IPS-18c (cell line): ENCODE data around the gene BRD1.

Experiments used
- H3K4me3 ChIP-seq: 2 replicates; pipeline ENCODE4 v1.7.0; 2013; ENCODE audit warnings: low read depth, mild to moderate bottlenecking, low read length, moderate library complexity; ENCODE audit not compliant: insufficient read depth
- H3K9me3 ChIP-seq: one replicate; pipeline ENCODE4 v1.6.1; 2013; ENCODE audit warnings: mild to moderate bottlenecking, low read length, moderate library complexity; ENCODE audit not compliant: control insufficient read depth, insufficient read depth

Gene BRD1

GRCh38 chr22:49737101-49737551 lies 90.5 kb downstream of the BRD1 start:
- H3K9me3 ChIP-seq: no peaks in the 10 kb centered on the region
- H3K4me3 ChIP-seq: no peak overlapping the region

- no peak overlapping the region for H3K4me3 ChIP-seq
- H3K9me3 ChIP-seq: no peaks in the 10 kb centered on the region
Measured at GRCh38 chr22:49736538-49736937, 91.1 kb downstream of the BRD1 start.

GRCh38 chr22:49735901-49736421 lies 91.7 kb downstream of the BRD1 start:
- no peaks in the 10 kb centered on the region for H3K9me3 ChIP-seq
- H3K4me3 ChIP-seq: no peak overlapping the region

GRCh38 chr22:49735411-49735900 lies 92.2 kb downstream of the BRD1 start:
- H3K9me3 ChIP-seq: no peaks in the 10 kb centered on the region
- no peak overlapping the region for H3K4me3 ChIP-seq

GRCh38 chr22:49734882-49735281 lies 92.8 kb downstream of the BRD1 start:
- H3K4me3 ChIP-seq: no peak overlapping the region
- no peaks in the 10 kb centered on the region for H3K9me3 ChIP-seq

- H3K9me3 ChIP-seq: no peaks in the 10 kb centered on the region
- H3K4me3 ChIP-seq: no peak overlapping the region
Measured at GRCh38 chr22:49734390-49734789, 93.3 kb downstream of the BRD1 start.

- H3K9me3 ChIP-seq: no peaks in the 10 kb centered on the region
- no peak overlapping the region for H3K4me3 ChIP-seq
Measured at GRCh38 chr22:49733631-49734030, 94.0 kb downstream of the BRD1 start.

GRCh38 chr22:49730656-49731055 lies 97.0 kb downstream of the BRD1 start:
- Histone ChIP-seq H3K4me3 (no peak overlapping the region), H3K9me3 (no peaks in the 10 kb centered on the region)

- no peaks in the 10 kb centered on the region for H3K9me3 ChIP-seq
Measured at GRCh38 chr22:49728570-49729271, 99.0 kb downstream of the BRD1 start.

GRCh38 chr22:49727881-49728569 lies 99.6 kb downstream of the BRD1 start:
- Histone ChIP-seq H3K4me3 (no peak overlapping the region), H3K9me3 (no peaks in the 10 kb centered on the region)

More at GRCh38 chr22:49728570-49729271, 99.0 kb downstream of the BRD1 start:
- no peak overlapping the region for H3K4me3 ChIP-seq

GRCh38 chr22:49727191-49727880 lies 100.3 kb downstream of the BRD1 start:
- no peaks in the 10 kb centered on the region for H3K9me3 ChIP-seq
- no peak overlapping the region for H3K4me3 ChIP-seq

- H3K9me3 ChIP-seq: no peaks in the 10 kb centered on the region
- no peak overlapping the region for H3K4me3 ChIP-seq
Measured at GRCh38 chr22:49726701-49727101, 101.0 kb downstream of the BRD1 start.

- no peak overlapping the region for H3K4me3 ChIP-seq
- no peaks in the 10 kb centered on the region for H3K9me3 ChIP-seq
Measured at GRCh38 chr22:49726022-49726681, 101.5 kb downstream of the BRD1 start.

GRCh38 chr22:49725516-49725915 lies 102.2 kb downstream of the BRD1 start:
- Histone ChIP-seq H3K4me3 (no peak overlapping the region), H3K9me3 (no peaks in the 10 kb centered on the region)

- no peak overlapping the region; the same call in 1 of the 2 replicates for H3K4me3 ChIP-seq
Measured at GRCh38 chr22:49724893-49725489, 102.7 kb downstream of the BRD1 start.

GRCh38 chr22:49724030-49724892 lies 103.4 kb downstream of the BRD1 start:
- H3K9me3 ChIP-seq: no peaks in the 10 kb centered on the region
- H3K4me3 ChIP-seq: no peak overlapping the region; the same call in 1 of the 2 replicates

More at GRCh38 chr22:49724893-49725489, 102.7 kb downstream of the BRD1 start:
- no peaks in the 10 kb centered on the region for H3K9me3 ChIP-seq
